ENCODE data around the gene NOL4L. TPM values are rescaled to one million over a fixed set of nuclear protein-coding genes. Genes with fewer than 3 reads are reported as not detected.

The NOL4L gene
- total RNA-seq, 1 experiment from 2014 or later: 40.9 TPM

DNA sequence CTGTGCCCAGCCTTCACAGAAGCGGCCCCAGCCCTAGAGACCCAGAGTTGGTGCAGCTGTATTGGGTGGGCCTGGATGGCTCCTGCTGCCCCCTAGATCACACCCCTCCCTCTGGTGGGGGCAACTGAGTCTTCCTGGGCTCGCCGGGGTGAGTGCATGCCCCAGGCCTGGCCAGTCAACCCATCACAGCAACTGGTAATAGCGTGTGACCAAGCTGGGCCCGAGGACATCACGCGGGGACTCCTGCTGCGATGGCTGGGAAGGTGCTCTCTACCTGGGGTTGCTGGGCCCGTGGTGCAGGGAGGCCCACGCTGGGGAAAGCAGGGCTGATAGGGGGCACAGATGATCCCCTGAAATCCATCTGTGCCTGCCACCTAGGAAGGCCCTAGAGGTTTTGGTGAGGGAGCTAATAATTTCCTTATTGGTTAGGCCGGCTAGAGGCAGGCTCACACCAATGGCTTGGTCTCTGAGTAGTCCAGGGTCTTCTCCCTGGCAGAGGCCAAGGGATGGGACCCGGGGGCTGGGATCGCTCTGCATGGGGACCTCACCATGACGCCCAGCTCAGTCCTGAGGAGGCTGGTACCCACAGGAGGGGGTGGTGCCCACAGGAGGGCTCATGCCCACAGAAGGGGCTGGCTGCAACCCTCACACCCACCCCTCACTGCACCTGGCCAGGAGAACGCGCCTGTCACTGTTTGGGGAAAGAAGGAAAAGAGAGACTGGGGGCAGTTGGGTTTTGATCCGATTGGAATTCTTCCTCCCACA is 123.1 kb downstream of the NOL4L start:
- Histone ChIP-seq H3F3A (ENCODE audit: insufficient read depth, low read depth) (peaks cover 10% of the 10 kb centered on the region; the same call in 1 of the 2 replicates), H4K20me1 (ENCODE audit: insufficient read depth) (peaks cover 4% of the 10 kb centered on the region; the same call in 1 of the 2 replicates), H3K27ac (no peak overlapping the region), H3K4me2 (no peak overlapping the region), H3K9me3 (ENCODE audit: insufficient read depth, low read depth) (no peaks in the 10 kb centered on the region), H3K79me2 (ENCODE audit: low read depth) (peaks cover 10% of the 10 kb centered on the region; the same call in 1 of the 2 replicates), H3K9me2 (ENCODE audit: insufficient read depth) (no peaks in the 10 kb centered on the region), H3K4me1 (replicated peaks; ENCODE audit: insufficient read depth) (peaks cover 7% of the 10 kb centered on the region), H3K4me3 (no peak overlapping the region), H2AFZ (no peak overlapping the region), H3K27me3 (ENCODE audit: insufficient read depth, low read depth) (no peaks in the 10 kb centered on the region), H3K36me3 (ENCODE audit: low read depth) (no peaks in the 10 kb centered on the region)
- DNase-seq: no peak
- POLR2A ChIA-PET (ENCODE audit: unreplicated experiment): no interaction called here
- intact Hi-C loops (cut with micrococcal nuclease; ENCODE audit: unreplicated experiment): no loop called here
- TF ChIP-seq, protein P1, sequence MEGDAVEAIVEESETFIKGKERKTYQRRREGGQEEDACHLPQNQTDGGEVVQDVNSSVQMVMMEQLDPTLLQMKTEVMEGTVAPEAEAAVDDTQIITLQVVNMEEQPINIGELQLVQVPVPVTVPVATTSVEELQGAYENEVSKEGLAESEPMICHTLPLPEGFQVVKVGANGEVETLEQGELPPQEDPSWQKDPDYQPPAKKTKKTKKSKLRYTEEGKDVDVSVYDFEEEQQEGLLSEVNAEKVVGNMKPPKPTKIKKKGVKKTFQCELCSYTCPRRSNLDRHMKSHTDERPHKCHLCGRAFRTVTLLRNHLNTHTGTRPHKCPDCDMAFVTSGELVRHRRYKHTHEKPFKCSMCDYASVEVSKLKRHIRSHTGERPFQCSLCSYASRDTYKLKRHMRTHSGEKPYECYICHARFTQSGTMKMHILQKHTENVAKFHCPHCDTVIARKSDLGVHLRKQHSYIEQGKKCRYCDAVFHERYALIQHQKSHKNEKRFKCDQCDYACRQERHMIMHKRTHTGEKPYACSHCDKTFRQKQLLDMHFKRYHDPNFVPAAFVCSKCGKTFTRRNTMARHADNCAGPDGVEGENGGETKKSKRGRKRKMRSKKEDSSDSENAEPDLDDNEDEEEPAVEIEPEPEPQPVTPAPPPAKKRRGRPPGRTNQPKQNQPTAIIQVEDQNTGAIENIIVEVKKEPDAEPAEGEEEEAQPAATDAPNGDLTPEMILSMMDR (conservative IDR thresholded peaks at IDR 0.05): no peak
- TF ChIP-seq EZH2 (IDR thresholded peaks at IDR 0.05; ENCODE audit: low read depth): no peak
- BruUV-seq (replicated peaks): no TSS peak
- CTCF ChIA-PET: interaction anchor here (0.6 kb wide), 1 partner anchor 1679 kb away, joined by 4 read pairs; no protein-coding TSS in a partner anchor

DNA sequence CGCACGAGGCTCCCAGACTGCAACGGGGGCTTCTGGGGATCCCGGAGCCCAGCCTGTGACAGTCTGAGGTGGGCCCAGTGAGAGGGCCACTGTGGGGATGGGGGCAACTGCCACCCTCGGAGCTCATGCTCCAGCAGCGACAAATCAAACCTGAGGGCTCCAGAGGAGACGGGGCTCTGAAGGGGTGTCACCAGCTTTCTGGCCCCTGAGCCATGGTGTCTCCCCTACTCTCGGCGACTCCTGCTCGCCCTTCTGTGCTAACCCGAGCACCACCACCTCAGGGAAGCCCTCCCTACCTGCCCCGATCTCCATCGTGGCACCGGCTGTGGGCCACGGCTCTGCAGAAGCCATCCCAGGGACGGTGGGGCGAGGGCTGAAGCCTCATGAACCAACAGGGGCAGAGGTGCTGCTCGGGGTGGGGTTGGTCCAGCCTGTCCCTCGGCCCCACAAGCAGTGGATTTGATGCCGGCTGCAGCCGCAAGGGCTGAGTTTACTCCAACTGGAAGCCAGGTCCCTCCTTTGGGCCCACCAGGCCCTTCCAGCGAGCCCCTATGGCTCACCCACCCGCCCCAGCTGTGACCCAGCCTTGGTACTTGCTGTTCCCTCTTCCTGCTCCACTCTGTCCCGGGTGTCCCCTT is 124.3 kb downstream of the NOL4L start:
- no peaks in the 10 kb centered on the region for H3K27me3 ChIP-seq (ENCODE audit: insufficient read depth, low read depth)
- H3K36me3 ChIP-seq (ENCODE audit: low read depth): no peaks in the 10 kb centered on the region
- H3K9me3 ChIP-seq (ENCODE audit: insufficient read depth, low read depth): no peaks in the 10 kb centered on the region
- H4K20me1 ChIP-seq (ENCODE audit: insufficient read depth): peaks cover 4% of the 10 kb centered on the region; the same call in 1 of the 2 replicates
- no TSS peak for BruUV-seq (replicated peaks)
- intact Hi-C loops (cut with micrococcal nuclease; ENCODE audit: unreplicated experiment): no loop called here
- peaks cover 10% of the 10 kb centered on the region; the same call in 1 of the 2 replicates for H3K79me2 ChIP-seq (ENCODE audit: low read depth)
- CTCF ChIA-PET: interaction anchor here (0.5 kb wide), 1 partner anchor 293 kb away, joined by 6 read pairs; no protein-coding TSS in a partner anchor
- DNase-seq: no peak
- no peaks in the 10 kb centered on the region for H3K9me2 ChIP-seq (ENCODE audit: insufficient read depth)
- peaks cover 6% of the 10 kb centered on the region; the same call in 1 of the 2 replicates for H3F3A ChIP-seq (ENCODE audit: insufficient read depth, low read depth)
- POLR2A ChIA-PET (ENCODE audit: unreplicated experiment): no interaction called here
- H3K27ac ChIP-seq: no peak overlapping the region
- no peak overlapping the region for H2AFZ ChIP-seq
- no peak for TF ChIP-seq EZH2 (IDR thresholded peaks at IDR 0.05; ENCODE audit: low read depth)
- TF ChIP-seq, protein P1 (conservative IDR thresholded peaks at IDR 0.05): no peak
- H3K4me2 ChIP-seq: no peak overlapping the region
- H3K4me1 ChIP-seq (replicated peaks; ENCODE audit: insufficient read depth): peaks cover 1% of the 10 kb centered on the region; the same call in 1 of the 2 replicates
- no peak overlapping the region for H3K4me3 ChIP-seq

DNA sequence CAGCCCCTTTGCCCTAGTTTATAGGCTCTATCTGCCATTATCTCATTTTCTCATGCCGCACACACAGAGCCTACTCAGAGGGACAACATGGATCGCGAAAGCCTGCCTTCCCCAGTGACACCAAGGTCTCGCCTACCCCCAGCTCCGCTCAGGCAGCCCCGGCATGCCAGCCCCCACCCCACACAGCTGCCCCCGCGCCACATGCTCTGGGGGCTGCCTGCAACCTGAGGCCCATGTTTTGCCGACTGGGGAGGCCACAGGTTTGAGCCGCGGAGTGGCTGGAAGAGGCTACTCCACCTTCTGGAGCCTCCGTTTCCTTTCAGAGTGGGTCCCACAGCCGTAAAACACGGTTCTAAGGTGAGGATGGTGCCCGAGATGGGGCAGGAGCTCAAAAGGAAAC is 124.9 kb downstream of the NOL4L start:
- Histone ChIP-seq H3F3A (ENCODE audit: insufficient read depth, low read depth) (peaks cover 2% of the 10 kb centered on the region; the same call in 1 of the 2 replicates), H3K4me3 (no peak overlapping the region), H3K4me2 (no peak overlapping the region), H3K36me3 (ENCODE audit: low read depth) (no peaks in the 10 kb centered on the region), H2AFZ (no peak overlapping the region), H3K9me2 (ENCODE audit: insufficient read depth) (no peaks in the 10 kb centered on the region), H3K27ac (no peak overlapping the region), H4K20me1 (ENCODE audit: insufficient read depth) (peaks cover 5% of the 10 kb centered on the region; the same call in 1 of the 2 replicates), H3K9me3 (ENCODE audit: insufficient read depth, low read depth) (no peaks in the 10 kb centered on the region), H3K4me1 (replicated peaks; ENCODE audit: insufficient read depth) (no peaks in the 10 kb centered on the region), H3K79me2 (ENCODE audit: low read depth) (peaks cover 9% of the 10 kb centered on the region; the same call in 1 of the 2 replicates), H3K27me3 (ENCODE audit: insufficient read depth, low read depth) (no peaks in the 10 kb centered on the region)
- BruUV-seq (replicated peaks): no TSS peak
- intact Hi-C loops (cut with micrococcal nuclease; ENCODE audit: unreplicated experiment): no loop called here
- no peak for TF ChIP-seq EZH2 (IDR thresholded peaks at IDR 0.05; ENCODE audit: low read depth)
- TF ChIP-seq, protein P1 (conservative IDR thresholded peaks at IDR 0.05): no peak
- POLR2A ChIA-PET (ENCODE audit: unreplicated experiment): no interaction called here
- no peak for DNase-seq
- CTCF ChIA-PET: no interaction called here
